Prostate gland (tissue), 2 donors: Measurements from ENCODE around the gene MYO1D.

Source experiments
- POLR2A ChIP-seq: fragments of 450-650 bp; IDR thresholded peaks from one replicate; pipeline ENCODE4 v1.6.1; 2016; ENCODE audit warnings: antibody characterized with exemption, mild to moderate bottlenecking
- POLR2AphosphoS5 ChIP-seq: sonication (generic); formaldehyde crosslinking; IDR thresholded peaks from one replicate; pipeline ENCODE4 v1.6.1; 2017; ENCODE audit warnings: antibody characterized with exemption
- TF ChIP-seq, protein P1 (sequence below), 4 experiments: fragments of 200-600 bp in 2 of 4; fragments of 450-650 bp in 2 of 4; sonication (generic) in 2 of 4; IDR thresholded peaks; 1 replicate in 3 of 4; 2 replicates in 1 of 4; pipeline ENCODE4 v1.5.1; 2016 to 2019; ENCODE audit warnings: antibody characterized with exemption in 4 of 4, mild to moderate bottlenecking in 2 of 4, moderate library complexity in 2 of 4

DNA sequence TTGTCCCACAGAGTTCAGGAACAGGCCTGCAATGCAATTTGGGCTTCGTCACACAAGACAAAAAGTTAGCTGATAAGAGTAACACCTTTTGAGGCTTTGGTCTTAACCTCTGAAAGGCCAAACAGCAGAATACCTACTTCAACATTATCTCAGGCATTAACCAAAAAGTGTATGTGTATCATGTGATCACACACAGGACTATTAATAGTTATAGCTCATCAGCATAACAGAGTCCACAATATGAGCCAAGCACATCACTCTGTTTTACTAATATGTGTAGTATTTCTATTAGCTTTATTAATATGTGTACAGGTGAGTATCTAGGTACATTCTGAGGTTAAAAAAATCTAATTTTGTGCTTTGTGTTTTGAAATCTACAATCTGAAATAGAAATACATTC is 30.8 kb downstream of the MYO1D start:
- TF ChIP-seq POLR2A (no peak), POLR2AphosphoS5 (no peak)
- TF ChIP-seq, protein P1, sequence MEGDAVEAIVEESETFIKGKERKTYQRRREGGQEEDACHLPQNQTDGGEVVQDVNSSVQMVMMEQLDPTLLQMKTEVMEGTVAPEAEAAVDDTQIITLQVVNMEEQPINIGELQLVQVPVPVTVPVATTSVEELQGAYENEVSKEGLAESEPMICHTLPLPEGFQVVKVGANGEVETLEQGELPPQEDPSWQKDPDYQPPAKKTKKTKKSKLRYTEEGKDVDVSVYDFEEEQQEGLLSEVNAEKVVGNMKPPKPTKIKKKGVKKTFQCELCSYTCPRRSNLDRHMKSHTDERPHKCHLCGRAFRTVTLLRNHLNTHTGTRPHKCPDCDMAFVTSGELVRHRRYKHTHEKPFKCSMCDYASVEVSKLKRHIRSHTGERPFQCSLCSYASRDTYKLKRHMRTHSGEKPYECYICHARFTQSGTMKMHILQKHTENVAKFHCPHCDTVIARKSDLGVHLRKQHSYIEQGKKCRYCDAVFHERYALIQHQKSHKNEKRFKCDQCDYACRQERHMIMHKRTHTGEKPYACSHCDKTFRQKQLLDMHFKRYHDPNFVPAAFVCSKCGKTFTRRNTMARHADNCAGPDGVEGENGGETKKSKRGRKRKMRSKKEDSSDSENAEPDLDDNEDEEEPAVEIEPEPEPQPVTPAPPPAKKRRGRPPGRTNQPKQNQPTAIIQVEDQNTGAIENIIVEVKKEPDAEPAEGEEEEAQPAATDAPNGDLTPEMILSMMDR (IDR thresholded peaks at IDR 0.05), result no peak
